Endothelial cell (in vitro differentiated cells): Measurements from ENCODE around the gene TMEM163. TPM values are rescaled to one million over a fixed set of nuclear protein-coding genes. Genes with fewer than 3 reads are reported as not detected.

Experiments used
- DNase-seq: peaks from one replicate; pipeline ENCODE4 v3.0.0; 2021; ENCODE audit warnings: low spot score
- H3K27ac Mint-ChIP-seq: one replicate; pipeline ENCODE4 v1.8.0; 2021; ENCODE audit warnings: mixed read lengths, inconsistent platforms; ENCODE audit not compliant: unreplicated experiment
- H3K27me3 Mint-ChIP-seq: one replicate; pipeline ENCODE4 v1.8.0; 2021; ENCODE audit warnings: mild to moderate bottlenecking, moderate library complexity, mixed read lengths, inconsistent platforms; ENCODE audit not compliant: unreplicated experiment
- H3K36me3 Mint-ChIP-seq: one replicate; pipeline ENCODE4 v1.8.0; 2021; ENCODE audit warnings: mild to moderate bottlenecking, low read depth, mixed read lengths, inconsistent platforms; ENCODE audit not compliant: unreplicated experiment
- H3K4me1 Mint-ChIP-seq: one replicate; pipeline ENCODE4 v1.8.0; 2021; ENCODE audit warnings: mild to moderate bottlenecking, mixed read lengths, inconsistent platforms; ENCODE audit not compliant: unreplicated experiment
- H3K4me3 Mint-ChIP-seq: one replicate; pipeline ENCODE4 v1.8.0; 2021; ENCODE audit warnings: mild to moderate bottlenecking, mixed read lengths, inconsistent platforms; ENCODE audit not compliant: unreplicated experiment
- H3K9me3 Mint-ChIP-seq: one replicate; pipeline ENCODE4 v1.8.0; 2021; ENCODE audit warnings: mixed read lengths, inconsistent platforms; ENCODE audit not compliant: unreplicated experiment
- total RNA-seq: library from RNA; stranded (reverse); fragmentation: NEBNext Ultra II Directional; extraction: Animal tissue kit (Norgen Biotek cat#: 25700); gene quantifications from one replicate; pipeline ENCODE4 v1.2.1, GENCODE V29; 2021; ENCODE audit not compliant: unreplicated experiment
- TF ChIP-seq, protein P1 (sequence below): fragments of 200-600 bp; sonication (generic); IDR thresholded peaks from one replicate; pipeline ENCODE4 v1.5.0; 2021; ENCODE audit warnings: antibody characterized with exemption; ENCODE audit not compliant: unreplicated experiment

Gene TMEM163
- total RNA-seq, 1 donor from 2014 or later: 150 TPM

DNA sequence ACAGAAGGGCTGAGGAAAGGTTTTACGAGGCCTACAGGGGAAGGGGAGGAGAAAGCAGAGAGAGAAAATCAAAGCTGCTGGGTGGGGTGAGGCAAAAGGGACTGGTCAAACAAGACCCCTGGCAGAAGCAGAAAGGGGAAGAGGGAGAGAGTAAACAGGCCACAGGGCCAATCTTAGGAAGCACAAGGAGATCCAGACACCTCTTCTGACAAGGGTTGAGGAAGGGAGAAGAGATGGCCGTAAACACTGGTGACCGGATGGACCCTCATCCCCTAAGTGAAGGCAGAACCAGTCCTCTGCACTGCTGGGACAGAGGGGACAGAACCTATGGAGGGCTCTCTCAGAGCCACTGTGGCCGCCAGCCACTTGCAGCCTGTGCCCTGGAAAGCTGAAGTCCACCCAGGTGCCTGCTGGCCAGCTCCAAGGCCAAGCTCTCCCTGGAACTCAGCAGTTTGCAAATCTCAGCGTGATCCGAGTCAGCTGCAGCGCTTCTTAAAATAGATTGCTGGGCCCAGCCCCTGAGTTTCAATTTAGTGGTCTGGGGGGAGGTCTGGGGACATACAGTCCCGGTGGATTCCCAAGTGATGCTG, 108.8 kb downstream of the TMEM163 start:
- peaks cover 20% of the 10 kb centered on the region for H3K4me1 Mint-ChIP-seq
- peaks cover 10% of the 10 kb centered on the region for H3K36me3 Mint-ChIP-seq
- H3K27me3 Mint-ChIP-seq: peaks cover 6% of the 10 kb centered on the region
- no peak overlapping the region for H3K4me3 Mint-ChIP-seq
- H3K9me3 Mint-ChIP-seq: no peaks in the 10 kb centered on the region
- no peak overlapping the region for H3K27ac Mint-ChIP-seq
- TF ChIP-seq, protein P1, sequence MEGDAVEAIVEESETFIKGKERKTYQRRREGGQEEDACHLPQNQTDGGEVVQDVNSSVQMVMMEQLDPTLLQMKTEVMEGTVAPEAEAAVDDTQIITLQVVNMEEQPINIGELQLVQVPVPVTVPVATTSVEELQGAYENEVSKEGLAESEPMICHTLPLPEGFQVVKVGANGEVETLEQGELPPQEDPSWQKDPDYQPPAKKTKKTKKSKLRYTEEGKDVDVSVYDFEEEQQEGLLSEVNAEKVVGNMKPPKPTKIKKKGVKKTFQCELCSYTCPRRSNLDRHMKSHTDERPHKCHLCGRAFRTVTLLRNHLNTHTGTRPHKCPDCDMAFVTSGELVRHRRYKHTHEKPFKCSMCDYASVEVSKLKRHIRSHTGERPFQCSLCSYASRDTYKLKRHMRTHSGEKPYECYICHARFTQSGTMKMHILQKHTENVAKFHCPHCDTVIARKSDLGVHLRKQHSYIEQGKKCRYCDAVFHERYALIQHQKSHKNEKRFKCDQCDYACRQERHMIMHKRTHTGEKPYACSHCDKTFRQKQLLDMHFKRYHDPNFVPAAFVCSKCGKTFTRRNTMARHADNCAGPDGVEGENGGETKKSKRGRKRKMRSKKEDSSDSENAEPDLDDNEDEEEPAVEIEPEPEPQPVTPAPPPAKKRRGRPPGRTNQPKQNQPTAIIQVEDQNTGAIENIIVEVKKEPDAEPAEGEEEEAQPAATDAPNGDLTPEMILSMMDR: no peak
- DNase-seq: no peak

DNA sequence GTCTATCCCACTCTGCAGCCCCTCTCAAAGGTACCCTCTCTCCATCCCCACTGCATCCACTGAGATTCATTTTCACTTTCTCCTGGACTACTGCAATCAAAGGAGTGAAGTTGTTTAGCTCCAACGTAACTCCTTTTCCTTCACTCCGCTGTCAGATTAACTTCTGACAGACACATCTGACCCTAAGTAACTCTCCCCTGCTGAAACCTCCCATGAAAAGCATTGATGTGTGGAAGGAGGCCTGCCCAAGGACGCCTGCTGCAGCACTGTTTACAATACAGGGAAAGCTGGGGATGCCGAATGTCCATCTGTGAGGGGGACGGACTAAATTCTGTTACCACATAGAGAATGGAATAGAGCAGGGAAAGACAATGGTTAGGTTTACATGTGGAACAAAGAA, 114.8 kb downstream of the TMEM163 start:
- H3K36me3 Mint-ChIP-seq: peaks cover 4% of the 10 kb centered on the region
- TF ChIP-seq, protein P1: no peak
- DNase-seq: no peak
- no peaks in the 10 kb centered on the region for H3K9me3 Mint-ChIP-seq
- no peak overlapping the region for H3K4me3 Mint-ChIP-seq
- no peak overlapping the region for H3K27ac Mint-ChIP-seq
- peaks cover 11% of the 10 kb centered on the region for H3K27me3 Mint-ChIP-seq
- peaks cover 29% of the 10 kb centered on the region for H3K4me1 Mint-ChIP-seq

- Mint-ChIP-seq H3K27me3 (peaks cover 13% of the 10 kb centered on the region), H3K9me3 (no peaks in the 10 kb centered on the region), H3K4me3 (no peak overlapping the region), H3K27ac (no peak overlapping the region), H3K4me1 (peaks cover 29% of the 10 kb centered on the region), H3K36me3 (peaks cover 10% of the 10 kb centered on the region)
- DNase-seq: no peak
- TF ChIP-seq, protein P1: no peak
Measured at GRCh38 chr2:134602666-134603065, 116.1 kb downstream of the TMEM163 start.

GRCh38 chr2:134601264-134601663, 117.5 kb downstream of the TMEM163 start:
- DNase-seq: no peak
- TF ChIP-seq, protein P1: no peak
- no peak overlapping the region for H3K27ac Mint-ChIP-seq

GRCh38 chr2:134600208-134600607, 118.6 kb downstream of the TMEM163 start:
- TF ChIP-seq, protein P1: no peak
- H3K27me3 Mint-ChIP-seq: peaks cover 8% of the 10 kb centered on the region
- DNase-seq: no peak

More at GRCh38 chr2:134601264-134601663, 117.5 kb downstream of the TMEM163 start:
- no peak overlapping the region for H3K4me3 Mint-ChIP-seq
- H3K9me3 Mint-ChIP-seq: no peaks in the 10 kb centered on the region
- H3K27me3 Mint-ChIP-seq: peaks cover 13% of the 10 kb centered on the region
- peaks cover 10% of the 10 kb centered on the region for H3K36me3 Mint-ChIP-seq
- H3K4me1 Mint-ChIP-seq: peaks cover 24% of the 10 kb centered on the region

More at GRCh38 chr2:134600208-134600607, 118.6 kb downstream of the TMEM163 start:
- Mint-ChIP-seq H3K36me3 (peaks cover 10% of the 10 kb centered on the region), H3K4me3 (no peak overlapping the region), H3K4me1 (peaks cover 15% of the 10 kb centered on the region), H3K27ac (no peak overlapping the region), H3K9me3 (no peaks in the 10 kb centered on the region)
